HL-60/S4 (cell line): ENCODE measurements around the gene DERA.
"Not testable (repeated sequence)": the region's sequence is repeated elsewhere in the genome, so short reads cannot be mapped to it uniquely, and the experiment has no call there.

Experiments
- in situ Hi-C: fragments of 300-500 bp; cut with MboI; formaldehyde crosslinking; loops from 2 replicates; pipeline ENCODE4 v1.14.3; 2022; ENCODE audit warnings: low sequenced_read_pairs

The DERA gene

GRCh38 chr12:16057351-16057751 lies 146.2 kb downstream of the DERA start:
- in situ Hi-C loops: not testable (repeated sequence)

DNA sequence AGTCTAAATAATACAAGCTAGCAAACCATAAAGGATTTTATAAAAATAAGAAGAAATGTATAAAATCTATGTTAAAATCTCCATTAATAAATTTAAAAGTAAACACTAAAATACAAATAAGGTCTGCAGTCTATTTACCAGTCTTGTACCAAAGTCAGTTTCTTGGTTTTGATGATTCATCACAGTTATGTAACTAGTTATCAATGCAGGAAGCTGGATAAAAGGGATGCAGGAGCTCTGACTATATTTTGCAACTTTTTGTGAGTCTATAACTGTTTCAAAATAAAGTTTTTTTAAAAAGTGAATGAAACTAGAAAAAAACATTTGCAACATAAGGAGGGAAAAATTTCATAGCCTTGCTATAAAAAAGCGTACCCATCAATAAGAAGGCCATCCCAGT lies 151.5 kb downstream of the DERA start:
- in situ Hi-C loops: no loop called here

GRCh38 chr12:16063726-16064125 lies 152.6 kb downstream of the DERA start:
- in situ Hi-C loops: no loop called here

- in situ Hi-C loops: no loop called here
Observed at GRCh38 chr12:16070113-16070512, 159.0 kb downstream of the DERA start.

- in situ Hi-C loops: no loop called here
Observed at GRCh38 chr12:16072678-16073077, 161.5 kb downstream of the DERA start.

GRCh38 chr12:16074894-16075293 lies 163.8 kb downstream of the DERA start:
- in situ Hi-C loops: no loop called here

GRCh38 chr12:16075887-16076286 lies 164.8 kb downstream of the DERA start:
- in situ Hi-C loops: no loop called here

GRCh38 chr12:16076557-16076956 lies 165.4 kb downstream of the DERA start:
- in situ Hi-C loops: no loop called here

DNA sequence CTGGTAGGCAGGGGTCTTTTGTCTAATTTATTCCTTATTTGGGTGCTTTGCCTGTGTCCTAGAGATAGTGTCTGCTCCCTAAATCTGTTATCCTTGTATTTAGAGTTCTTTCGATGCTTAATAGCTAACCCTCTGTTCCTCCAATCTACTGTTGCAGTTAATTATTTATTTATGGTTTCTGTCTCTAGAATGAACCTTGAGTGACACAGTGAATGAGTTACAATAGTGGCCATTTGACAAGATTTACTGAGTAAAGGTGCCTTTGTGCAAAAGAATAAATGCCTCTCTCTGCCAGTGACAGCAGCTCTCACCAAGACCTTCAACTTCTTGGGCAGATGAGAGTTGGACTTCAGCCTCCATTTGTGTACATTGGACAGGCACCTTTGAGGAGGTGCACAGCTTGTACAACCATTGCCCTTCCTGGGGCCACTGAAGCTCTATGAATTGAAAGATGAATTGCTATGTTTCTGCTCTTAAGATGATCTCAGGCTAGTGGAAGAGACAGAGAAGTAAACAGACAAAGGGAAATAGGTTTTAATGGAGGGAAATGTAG lies 165.9 kb downstream of the DERA start:
- in situ Hi-C loops: no loop called here

- in situ Hi-C loops: no loop called here
Observed at GRCh38 chr12:16086462-16086861, 175.3 kb downstream of the DERA start.

- in situ Hi-C loops: no loop called here
Observed at GRCh38 chr12:16086942-16087341, 175.8 kb downstream of the DERA start.
